Measurements from ENCODE around the gene BGLAP.

DNA sequence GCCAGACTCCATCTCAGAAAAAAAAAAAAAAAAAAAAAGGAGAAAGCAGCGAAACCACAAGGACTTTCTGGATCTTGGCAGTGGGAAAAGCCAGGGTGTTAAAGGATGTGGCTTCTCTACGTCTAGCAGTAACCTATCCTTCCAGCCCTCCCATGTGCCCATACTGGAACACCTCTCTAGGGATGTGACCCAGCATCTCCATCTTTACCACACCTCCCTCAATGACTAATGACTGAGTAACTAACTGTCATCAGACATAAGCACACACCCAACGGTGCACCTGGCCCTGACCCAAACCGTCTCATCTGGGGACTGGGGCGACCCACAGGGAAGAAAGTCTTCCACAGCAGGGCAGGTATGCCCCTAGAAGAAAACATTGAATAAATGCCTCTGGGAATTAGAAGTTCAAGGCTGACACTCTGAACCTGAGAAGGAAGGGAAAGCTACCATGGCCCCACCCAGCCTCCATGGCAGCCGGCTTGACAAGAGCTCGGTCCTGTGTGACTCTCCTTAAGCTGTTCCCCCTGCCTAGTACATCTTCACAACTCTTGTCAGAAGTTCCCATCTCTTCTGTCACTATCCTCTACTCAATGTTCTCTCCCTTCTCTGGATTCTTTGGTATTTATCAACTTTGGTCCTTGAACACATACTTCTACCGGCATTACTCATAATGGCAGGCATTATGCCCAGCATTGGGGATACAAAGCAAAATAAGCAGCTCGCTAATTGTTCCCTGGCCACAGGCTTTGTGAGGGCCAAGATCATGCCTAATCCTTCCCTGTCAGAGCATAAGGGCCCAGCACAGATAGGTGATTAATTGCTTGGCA lies 20.7 kb downstream of the BGLAP start:
- no peak for TF ChIP-seq ZNF280B (CRISPR knock-in tag; IDR thresholded peaks at IDR 0.05; ENCODE audit: borderline replicate concordance)
- TF ChIP-seq RAD21 (CRISPR knock-in tag; IDR thresholded peaks at IDR 0.05): no peak
- TF ChIP-seq, protein P1, sequence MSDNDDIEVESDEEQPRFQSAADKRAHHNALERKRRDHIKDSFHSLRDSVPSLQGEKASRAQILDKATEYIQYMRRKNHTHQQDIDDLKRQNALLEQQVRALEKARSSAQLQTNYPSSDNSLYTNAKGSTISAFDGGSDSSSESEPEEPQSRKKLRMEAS (IDR thresholded peaks at IDR 0.05): no peak
- TF ChIP-seq, protein P2, sequence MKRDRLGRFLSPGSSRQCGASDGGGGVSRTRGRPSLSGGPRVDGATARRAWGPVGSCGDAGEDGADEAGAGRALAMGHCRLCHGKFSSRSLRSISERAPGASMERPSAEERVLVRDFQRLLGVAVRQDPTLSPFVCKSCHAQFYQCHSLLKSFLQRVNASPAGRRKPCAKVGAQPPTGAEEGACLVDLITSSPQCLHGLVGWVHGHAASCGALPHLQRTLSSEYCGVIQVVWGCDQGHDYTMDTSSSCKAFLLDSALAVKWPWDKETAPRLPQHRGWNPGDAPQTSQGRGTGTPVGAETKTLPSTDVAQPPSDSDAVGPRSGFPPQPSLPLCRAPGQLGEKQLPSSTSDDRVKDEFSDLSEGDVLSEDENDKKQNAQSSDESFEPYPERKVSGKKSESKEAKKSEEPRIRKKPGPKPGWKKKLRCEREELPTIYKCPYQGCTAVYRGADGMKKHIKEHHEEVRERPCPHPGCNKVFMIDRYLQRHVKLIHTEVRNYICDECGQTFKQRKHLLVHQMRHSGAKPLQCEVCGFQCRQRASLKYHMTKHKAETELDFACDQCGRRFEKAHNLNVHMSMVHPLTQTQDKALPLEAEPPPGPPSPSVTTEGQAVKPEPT (CRISPR knock-in tag; IDR thresholded peaks at IDR 0.05; ENCODE audit: low read depth): no peak
- TF ChIP-seq CTCF (CRISPR knock-in tag; IDR thresholded peaks at IDR 0.05): no peak

All from HepG2 (cell line).